ENCODE data around the gene SIRT5.

SIRT5 gene

DNA sequence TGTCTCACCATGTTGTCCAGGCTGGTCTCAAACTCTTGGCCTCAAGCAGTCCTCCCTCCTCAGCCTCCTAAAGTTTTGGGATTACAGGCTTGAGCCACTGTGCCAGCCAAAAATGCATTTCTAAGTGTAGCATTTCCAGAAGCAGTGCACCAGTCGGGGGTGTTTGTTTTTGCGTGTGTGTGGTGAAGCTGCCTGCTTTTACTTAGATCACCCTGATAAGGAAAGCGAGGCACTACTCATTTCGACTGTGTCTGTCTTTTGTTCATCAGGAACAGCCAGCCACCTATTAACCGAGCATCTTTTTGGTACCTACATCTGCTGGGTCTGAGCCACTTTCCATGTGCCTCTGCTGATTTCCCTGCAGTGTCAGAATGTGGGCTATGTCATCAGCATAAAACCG, 18.7 kb downstream of the SIRT5 start:
- H2AFZ ChIP-seq (ENCODE audit: low read length), result no peak overlapping the region
- no peak overlapping the region for H3K4me3 ChIP-seq (ENCODE audit: low read length, poor library complexity, severe bottlenecking)
- no peaks in the 10 kb centered on the region for H4K20me1 ChIP-seq (ENCODE audit: insufficient read depth, low read length, poor library complexity, severe bottlenecking)
- H3K36me3 ChIP-seq (ENCODE audit: insufficient read depth, low read length), result no peaks in the 10 kb centered on the region
- H3K27me3 ChIP-seq (ENCODE audit: insufficient read depth, low read length, poor library complexity, severe bottlenecking), result no peaks in the 10 kb centered on the region
- TF ChIP-seq, protein P1, sequence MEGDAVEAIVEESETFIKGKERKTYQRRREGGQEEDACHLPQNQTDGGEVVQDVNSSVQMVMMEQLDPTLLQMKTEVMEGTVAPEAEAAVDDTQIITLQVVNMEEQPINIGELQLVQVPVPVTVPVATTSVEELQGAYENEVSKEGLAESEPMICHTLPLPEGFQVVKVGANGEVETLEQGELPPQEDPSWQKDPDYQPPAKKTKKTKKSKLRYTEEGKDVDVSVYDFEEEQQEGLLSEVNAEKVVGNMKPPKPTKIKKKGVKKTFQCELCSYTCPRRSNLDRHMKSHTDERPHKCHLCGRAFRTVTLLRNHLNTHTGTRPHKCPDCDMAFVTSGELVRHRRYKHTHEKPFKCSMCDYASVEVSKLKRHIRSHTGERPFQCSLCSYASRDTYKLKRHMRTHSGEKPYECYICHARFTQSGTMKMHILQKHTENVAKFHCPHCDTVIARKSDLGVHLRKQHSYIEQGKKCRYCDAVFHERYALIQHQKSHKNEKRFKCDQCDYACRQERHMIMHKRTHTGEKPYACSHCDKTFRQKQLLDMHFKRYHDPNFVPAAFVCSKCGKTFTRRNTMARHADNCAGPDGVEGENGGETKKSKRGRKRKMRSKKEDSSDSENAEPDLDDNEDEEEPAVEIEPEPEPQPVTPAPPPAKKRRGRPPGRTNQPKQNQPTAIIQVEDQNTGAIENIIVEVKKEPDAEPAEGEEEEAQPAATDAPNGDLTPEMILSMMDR (conservative IDR thresholded peaks at IDR 0.05; ENCODE audit: low read length), result no peak
- no peak for TF ChIP-seq EZH2phosphoT487 (IDR thresholded peaks at IDR 0.05; ENCODE audit: borderline replicate concordance)
- no peaks in the 10 kb centered on the region for H3F3A ChIP-seq (ENCODE audit: low read depth)
- H3K9me3 ChIP-seq (ENCODE audit: insufficient read depth, low read depth, low read length), result no peaks in the 10 kb centered on the region
- no peak overlapping the region for H3K9ac ChIP-seq (ENCODE audit: low read depth, low read length, poor library complexity, severe bottlenecking)
- no peaks in the 10 kb centered on the region for H3K4me1 ChIP-seq (ENCODE audit: insufficient read depth, low read length, poor library complexity, severe bottlenecking)
- no peaks in the 10 kb centered on the region for H3K79me2 ChIP-seq (ENCODE audit: insufficient read depth, low read length)
- no peak overlapping the region for H3K4me2 ChIP-seq (ENCODE audit: low read depth, low read length, poor library complexity, severe bottlenecking)
- no peaks in the 10 kb centered on the region for H3K9me2 ChIP-seq (replicated peaks; ENCODE audit: low read depth, low read length)

DNA sequence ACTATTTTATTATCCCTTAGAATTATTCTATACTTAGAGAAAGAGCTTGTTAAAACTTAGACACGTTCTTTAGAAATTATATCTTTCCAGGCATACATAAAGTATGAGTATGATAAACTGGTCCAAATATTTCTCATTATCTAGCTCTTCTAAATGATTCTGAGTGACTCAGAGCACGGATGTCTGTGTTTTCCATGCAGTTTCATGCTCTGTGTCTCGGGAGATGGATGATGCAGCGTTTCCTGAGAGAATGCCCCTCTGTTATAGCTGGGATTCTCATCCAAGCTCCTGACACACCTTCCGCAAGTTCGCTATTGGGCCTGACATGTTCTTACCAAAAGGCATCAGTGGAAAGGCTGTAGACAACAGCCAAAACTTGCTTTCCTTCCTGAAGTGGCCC, 19.3 kb downstream of the SIRT5 start:
- H3K9me2 ChIP-seq (replicated peaks; ENCODE audit: low read depth, low read length), result no peaks in the 10 kb centered on the region
- H3K4me2 ChIP-seq (ENCODE audit: low read depth, low read length, poor library complexity, severe bottlenecking), result no peak overlapping the region
- H3K9ac ChIP-seq (ENCODE audit: low read depth, low read length, poor library complexity, severe bottlenecking), result no peak overlapping the region
- no peaks in the 10 kb centered on the region for H3K4me1 ChIP-seq (ENCODE audit: insufficient read depth, low read length, poor library complexity, severe bottlenecking)
- no peaks in the 10 kb centered on the region for H3K79me2 ChIP-seq (ENCODE audit: insufficient read depth, low read length)
- no peaks in the 10 kb centered on the region for H4K20me1 ChIP-seq (ENCODE audit: insufficient read depth, low read length, poor library complexity, severe bottlenecking)
- no peaks in the 10 kb centered on the region for H3F3A ChIP-seq (ENCODE audit: low read depth)
- H3K9me3 ChIP-seq (ENCODE audit: insufficient read depth, low read depth, low read length), result no peaks in the 10 kb centered on the region
- no peak for TF ChIP-seq EZH2phosphoT487 (IDR thresholded peaks at IDR 0.05; ENCODE audit: borderline replicate concordance)
- TF ChIP-seq, protein P1 (conservative IDR thresholded peaks at IDR 0.05; ENCODE audit: low read length), result no peak
- H3K4me3 ChIP-seq (ENCODE audit: low read length, poor library complexity, severe bottlenecking), result no peak overlapping the region
- H3K27me3 ChIP-seq (ENCODE audit: insufficient read depth, low read length, poor library complexity, severe bottlenecking), result no peaks in the 10 kb centered on the region
- H2AFZ ChIP-seq (ENCODE audit: low read length), result no peak overlapping the region
- no peaks in the 10 kb centered on the region for H3K36me3 ChIP-seq (ENCODE audit: insufficient read depth, low read length)

DNA sequence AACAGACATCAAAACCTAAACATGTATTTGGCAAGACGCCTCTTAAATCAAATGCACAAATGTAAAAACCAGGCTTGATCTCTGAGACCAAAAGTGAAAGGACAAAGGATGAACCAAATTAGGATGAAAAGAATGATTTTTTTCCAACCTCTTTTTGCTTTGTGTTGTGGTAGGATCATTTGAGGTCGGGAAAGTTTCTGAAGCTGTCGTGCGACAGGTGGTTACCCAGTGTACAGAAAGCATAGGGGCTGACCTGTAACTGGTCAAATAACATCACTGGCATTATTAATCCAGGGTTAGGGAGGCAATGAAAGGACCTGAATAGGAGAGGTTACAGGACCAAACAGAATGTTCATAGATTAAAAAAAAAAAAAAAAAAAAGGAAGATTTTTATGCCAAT, 22.7 kb downstream of the SIRT5 start:
- Histone ChIP-seq H3K4me3 (ENCODE audit: low read length, poor library complexity, severe bottlenecking) (no peak overlapping the region), H3K9me3 (ENCODE audit: insufficient read depth, low read depth, low read length) (no peaks in the 10 kb centered on the region), H3K9ac (ENCODE audit: low read depth, low read length, poor library complexity, severe bottlenecking) (no peak overlapping the region), H3K36me3 (ENCODE audit: insufficient read depth, low read length) (no peaks in the 10 kb centered on the region), H3K79me2 (ENCODE audit: insufficient read depth, low read length) (no peaks in the 10 kb centered on the region), H2AFZ (ENCODE audit: low read length) (no peak overlapping the region), H4K20me1 (ENCODE audit: insufficient read depth, low read length, poor library complexity, severe bottlenecking) (no peaks in the 10 kb centered on the region), H3K9me2 (replicated peaks; ENCODE audit: low read depth, low read length) (no peaks in the 10 kb centered on the region), H3K27me3 (ENCODE audit: insufficient read depth, low read length, poor library complexity, severe bottlenecking) (no peaks in the 10 kb centered on the region), H3F3A (ENCODE audit: low read depth) (no peaks in the 10 kb centered on the region), H3K4me1 (ENCODE audit: insufficient read depth, low read length, poor library complexity, severe bottlenecking) (no peaks in the 10 kb centered on the region), H3K4me2 (ENCODE audit: low read depth, low read length, poor library complexity, severe bottlenecking) (no peak overlapping the region)
- TF ChIP-seq EZH2phosphoT487 (IDR thresholded peaks at IDR 0.05; ENCODE audit: borderline replicate concordance), result no peak
- TF ChIP-seq, protein P1 (conservative IDR thresholded peaks at IDR 0.05; ENCODE audit: low read length), result no peak
